GM19023 (cell line): ENCODE results near the gene SCTR.

Source experiments
- ATAC-seq: cut with Tn5 transposase; IDR thresholded peaks from one replicate; pipeline ENCODE4 v1.9.1; 2021; ENCODE audit warnings: mild to moderate bottlenecking, moderate library complexity; ENCODE audit not compliant: unreplicated experiment

Gene SCTR

DNA sequence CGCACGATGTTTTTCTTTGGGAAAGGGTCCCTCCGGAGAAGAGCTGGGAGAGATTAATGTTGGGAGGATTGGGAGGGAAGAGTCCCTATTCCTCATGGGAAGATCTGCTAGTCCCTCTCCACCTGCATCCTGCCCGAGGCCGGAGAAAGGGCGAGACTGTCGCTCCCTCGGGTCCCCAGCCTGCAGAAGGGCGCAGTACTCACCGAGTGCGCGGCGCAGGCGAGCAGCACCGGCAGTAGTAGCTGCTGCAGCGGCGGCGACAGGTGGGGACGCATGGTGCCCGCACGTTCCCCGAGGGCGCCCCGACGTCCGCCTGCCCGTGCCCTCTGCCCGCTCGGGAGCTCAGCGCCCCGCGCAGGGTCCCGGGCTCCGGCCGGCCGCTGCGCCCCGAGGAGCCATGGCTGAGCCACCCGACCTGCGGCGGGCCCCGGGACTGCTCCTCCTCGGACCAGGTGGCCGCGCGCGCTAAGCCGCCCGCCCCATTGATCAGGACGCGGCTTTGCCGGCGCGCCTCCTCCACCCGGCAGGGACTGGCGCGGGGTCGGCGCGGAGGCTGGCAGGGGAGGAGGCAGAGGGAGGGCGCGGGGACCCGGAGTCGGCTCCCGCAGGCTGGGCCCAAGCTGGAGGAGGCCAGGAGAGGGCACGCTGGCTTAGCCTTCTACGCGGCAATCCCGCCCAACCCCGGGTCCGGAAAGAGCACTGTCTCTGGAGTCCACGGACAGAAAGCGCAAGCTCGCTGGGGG lies at the start of gene SCTR:
Gene SCTR (minus strand): TSS at position 532 of the 743 bp plus-strand sequence. CDS start 257 bp downstream, at position 275.
- no peak for ATAC-seq

DNA sequence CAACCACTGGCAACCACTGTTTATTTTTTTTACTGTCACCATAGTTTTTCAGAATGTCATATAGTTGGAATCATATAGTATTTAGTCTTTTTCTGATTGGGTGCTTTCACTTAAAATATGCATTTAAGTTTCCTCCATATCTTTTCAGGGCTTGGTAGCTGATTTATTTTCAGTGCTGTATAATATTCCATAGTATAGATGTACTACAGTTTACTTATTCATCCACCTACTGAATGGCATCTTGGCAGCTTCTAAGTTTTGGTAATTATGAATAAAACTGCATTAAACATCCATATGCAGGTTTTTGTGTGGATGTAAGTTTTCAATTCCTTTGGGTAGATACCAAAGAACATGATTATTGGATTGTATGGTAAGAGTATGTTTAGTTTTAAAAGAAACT lies 43.0 kb upstream of the SCTR start:
- ATAC-seq: no peak

- ATAC-seq: no peak
Measured at GRCh38 chr2:119565481-119565880, 41.2 kb upstream of the SCTR start.

DNA sequence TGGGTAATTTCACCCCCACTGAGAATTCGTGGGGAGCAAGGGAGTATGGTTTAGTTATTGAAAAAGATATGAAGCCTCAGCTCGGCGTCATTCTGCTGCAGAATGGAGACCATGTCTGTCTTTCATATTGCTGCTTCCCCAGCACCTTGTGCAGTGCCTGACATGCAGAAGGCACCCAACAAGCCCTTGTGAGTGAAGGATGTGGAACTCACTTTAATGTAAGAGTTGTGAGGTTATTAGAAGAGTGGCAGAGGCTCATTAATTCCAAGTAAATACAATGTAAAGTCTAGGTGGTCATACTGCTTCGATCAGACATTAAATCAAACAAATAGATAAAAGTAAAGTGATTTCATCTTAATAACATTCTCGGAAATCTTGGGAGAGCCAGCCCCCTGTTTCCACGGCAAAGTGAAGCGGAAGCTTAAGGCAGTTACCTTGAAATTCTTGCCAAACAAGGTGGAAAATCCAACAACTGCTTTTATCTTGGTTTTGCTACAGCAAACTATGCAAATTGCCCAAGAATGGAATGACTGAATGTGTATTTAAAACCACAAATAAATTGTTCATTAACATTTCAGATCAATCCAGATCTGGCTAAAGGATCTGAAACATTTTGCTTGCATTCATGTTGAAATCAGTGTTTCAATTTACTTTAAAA lies 29.5 kb upstream of the SCTR start:
- no peak for ATAC-seq

- no peak for ATAC-seq
Measured at GRCh38 chr2:119552902-119553301, 28.6 kb upstream of the SCTR start.

- ATAC-seq: no peak
Measured at GRCh38 chr2:119550856-119551255, 26.6 kb upstream of the SCTR start.

DNA sequence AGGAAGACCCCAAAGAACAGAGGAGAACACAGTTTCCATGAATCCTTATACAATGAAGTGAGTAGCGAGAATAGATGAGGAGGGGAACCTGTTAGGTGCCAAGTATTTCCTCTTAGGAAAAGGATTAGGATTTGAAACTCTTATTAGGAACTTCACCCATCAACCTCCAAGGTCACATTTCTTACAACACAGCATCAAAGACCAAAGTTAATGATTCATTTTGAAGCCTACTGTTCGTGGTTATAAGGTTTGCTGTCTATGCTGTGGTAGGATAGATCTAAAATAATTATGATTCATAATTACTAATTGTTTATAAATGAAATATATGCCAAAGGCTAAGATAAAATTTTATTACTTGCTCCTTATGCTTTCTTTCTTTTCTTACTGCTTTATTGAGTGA lies 26.1 kb upstream of the SCTR start:
- ATAC-seq: no peak

GRCh38 chr2:119549241-119549640 lies 25.0 kb upstream of the SCTR start:
- ATAC-seq: no peak

- no peak for ATAC-seq
Measured at GRCh38 chr2:119548516-119549120, 24.3 kb upstream of the SCTR start.

GRCh38 chr2:119546447-119546767 lies 22.1 kb upstream of the SCTR start:
- ATAC-seq: no peak

DNA sequence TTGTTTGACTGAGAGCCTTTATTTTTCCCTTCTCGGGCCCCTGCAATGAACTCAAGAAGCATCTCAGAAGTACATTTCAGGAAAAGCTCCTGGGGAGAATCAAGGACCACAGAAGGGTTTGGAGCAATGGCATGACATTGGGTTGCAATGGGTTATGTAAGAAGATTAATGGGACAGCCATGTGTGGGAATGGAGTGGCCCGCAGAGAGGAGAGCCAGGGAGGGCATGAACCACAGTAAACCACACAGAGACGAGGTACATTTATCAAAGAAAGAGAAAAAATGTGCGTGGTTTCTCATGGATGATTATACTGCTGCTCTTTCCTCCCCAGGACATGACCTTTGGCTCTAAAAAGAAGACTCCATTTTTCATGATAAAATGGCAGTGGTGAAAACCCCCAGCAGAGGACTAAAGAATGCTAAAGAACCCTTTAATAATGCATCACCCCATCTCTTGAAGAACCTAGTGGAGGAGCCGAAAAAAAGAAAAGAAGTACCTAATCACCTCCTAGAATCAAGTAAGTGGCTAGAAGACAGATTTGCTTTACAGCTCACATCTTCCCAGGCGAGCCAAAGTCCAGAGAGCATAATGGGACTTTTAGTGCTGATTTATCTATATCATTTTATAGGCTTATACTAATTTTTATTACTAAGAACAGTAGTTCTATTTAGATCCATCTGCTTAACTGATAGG lies 21.6 kb upstream of the SCTR start:
- no peak for ATAC-seq

DNA sequence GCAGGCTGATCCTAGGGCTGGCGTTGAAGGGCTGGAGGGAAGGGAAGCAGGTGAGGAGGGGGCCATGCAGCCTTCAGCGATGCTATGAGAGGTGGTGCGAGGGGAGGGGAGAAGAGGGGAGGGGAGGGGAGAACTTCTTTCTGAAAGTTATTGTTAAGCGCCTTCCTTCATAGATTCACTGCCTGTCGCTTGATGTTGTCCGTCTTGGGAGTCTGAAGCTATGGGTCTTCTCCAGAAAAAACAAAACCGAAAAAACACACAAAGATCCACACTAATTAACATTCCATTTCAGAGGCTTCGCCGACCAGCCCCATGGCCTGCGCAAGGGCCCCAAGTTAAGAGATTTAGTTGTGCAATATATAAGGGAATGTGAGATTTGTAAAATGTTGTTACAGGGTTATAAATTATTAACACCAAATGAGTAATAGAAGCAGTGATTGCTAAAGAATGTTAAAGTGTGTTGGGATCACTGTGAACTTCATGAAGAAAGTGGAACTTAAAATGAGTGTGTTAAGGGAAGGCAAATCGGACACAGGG lies 20.7 kb upstream of the SCTR start:
- ATAC-seq: no peak

DNA sequence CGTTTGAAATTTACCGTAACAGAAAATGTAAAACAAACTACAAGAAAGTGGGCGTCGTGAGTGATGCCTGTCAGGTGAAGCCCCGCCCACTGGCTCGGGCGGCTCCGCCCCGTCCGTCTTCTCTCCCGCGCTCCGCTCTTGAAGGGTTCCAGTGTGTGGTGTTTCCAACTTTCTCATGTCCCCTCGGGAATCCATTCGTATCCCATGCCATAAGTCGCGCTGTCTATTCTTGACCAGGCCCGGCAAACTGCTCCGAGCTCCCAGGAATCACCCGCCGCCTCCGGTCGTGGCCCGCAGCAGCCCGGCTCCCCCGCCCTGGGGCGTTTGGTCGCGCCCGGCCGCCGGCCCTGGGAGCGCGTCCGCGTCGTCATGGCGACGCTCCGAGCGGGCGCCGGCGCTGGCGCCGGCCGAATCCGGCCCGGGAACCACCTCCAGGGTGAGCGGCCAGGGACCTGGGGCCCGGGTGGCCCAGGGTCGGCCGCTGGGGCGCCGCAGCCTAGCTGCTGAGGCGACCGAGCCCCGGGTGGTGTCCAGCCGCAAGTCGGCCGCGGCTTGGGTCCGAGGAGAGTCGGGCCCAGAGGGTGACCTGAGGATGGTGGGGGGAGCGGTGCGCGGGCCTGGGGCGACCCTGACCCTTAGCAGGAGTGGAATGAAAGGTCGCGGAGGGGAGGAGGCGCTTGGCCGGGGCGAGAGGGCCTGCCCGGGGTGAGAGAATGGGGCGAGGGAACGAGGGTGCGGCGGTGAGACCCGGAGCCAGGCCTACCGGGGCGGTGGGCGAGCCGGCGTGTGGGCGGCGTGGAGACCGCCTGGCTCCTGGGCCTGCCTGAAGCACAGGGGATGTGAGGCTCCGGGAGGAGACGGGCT lies 20.0 kb upstream of the SCTR start, which contains the start of gene CFAP221:
Gene CFAP221 (plus strand): TSS at position 375 of the 864 bp plus-strand sequence. CDS start 1,683 bp downstream, outside the sequence.
- ATAC-seq: peak; percentile 81

- ATAC-seq: no peak
Measured at GRCh38 chr2:119541476-119541875, 17.2 kb upstream of the SCTR start.

- no peak for ATAC-seq
Measured at GRCh38 chr2:119537792-119538191, 13.5 kb upstream of the SCTR start.

GRCh38 chr2:119536707-119537106 lies 12.4 kb upstream of the SCTR start:
- ATAC-seq: no peak

- no peak for ATAC-seq
Measured at GRCh38 chr2:119536211-119536610, 11.9 kb upstream of the SCTR start.

GRCh38 chr2:119533560-119533959 lies 9.3 kb upstream of the SCTR start:
- ATAC-seq: no peak

DNA sequence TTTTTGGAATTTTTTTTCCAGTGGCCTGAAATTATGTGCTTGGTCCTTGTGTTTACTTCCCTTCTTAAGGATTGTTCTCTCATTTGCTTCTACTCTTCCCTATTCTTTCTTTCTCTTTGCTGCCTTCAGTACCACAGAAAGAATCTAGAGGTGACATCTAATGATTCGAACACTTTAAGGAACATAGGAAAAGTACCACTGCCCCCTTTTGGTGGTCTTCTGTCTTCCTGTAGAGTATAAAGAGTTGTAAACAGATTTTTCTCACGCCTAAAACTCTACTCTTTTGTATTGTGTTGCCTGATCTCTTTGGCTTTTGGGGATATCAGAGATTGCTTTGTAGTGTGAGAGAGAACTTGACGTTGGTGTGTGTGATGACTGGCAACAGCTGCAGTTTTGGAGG lies 7.0 kb upstream of the SCTR start:
- no peak for ATAC-seq

DNA sequence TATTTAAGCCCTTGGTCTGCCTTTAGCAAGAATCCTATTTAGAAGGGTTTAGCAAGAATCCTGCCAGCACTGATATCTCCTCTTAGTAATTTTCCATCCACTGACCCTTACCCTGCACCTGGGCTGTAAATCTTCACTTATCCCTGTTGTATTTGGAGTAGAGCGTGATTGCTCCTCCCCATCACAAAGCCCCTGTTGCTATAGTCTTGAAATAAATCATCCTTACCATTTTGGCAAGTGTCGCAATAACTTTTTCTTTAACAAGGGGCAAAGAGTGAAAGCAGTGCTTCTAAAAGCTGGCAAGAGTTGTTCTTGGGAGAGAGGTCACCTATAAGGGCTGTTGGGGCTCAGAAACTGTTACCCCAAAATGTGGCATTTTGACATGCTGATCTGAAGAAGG lies 3.7 kb upstream of the SCTR start:
- no peak for ATAC-seq
